T-helper 2 cell treated with Interferon-gamma antibody and Interleukin-4, amounts not matched to agents 5 μg/mL and 100 μg/mL, for 36 hours (primary cell): ENCODE data around the gene CARD16.

Source experiments
- DNase-seq: peaks from one replicate; pipeline ENCODE4 v3.0.0; 2021; ENCODE audit warnings: low spot score
- H3K27ac Mint-ChIP-seq: one replicate; pipeline ENCODE4 v1.8.0; 2021; ENCODE audit warnings: mild to moderate bottlenecking, mixed read lengths
- H3K27me3 Mint-ChIP-seq: one replicate; pipeline ENCODE4 v1.8.0; 2021; ENCODE audit warnings: low read depth, mixed read lengths
- H3K36me3 Mint-ChIP-seq: one replicate; pipeline ENCODE4 v1.8.0; 2021; ENCODE audit warnings: low read depth, mixed read lengths
- H3K4me1 Mint-ChIP-seq: one replicate; pipeline ENCODE4 v1.8.0; 2021; ENCODE audit warnings: low read depth, mixed read lengths
- H3K4me3 Mint-ChIP-seq: one replicate; pipeline ENCODE4 v1.8.0; 2022; ENCODE audit warnings: mild to moderate bottlenecking, moderate library complexity, mixed read lengths
- H3K9me3 Mint-ChIP-seq: one replicate; pipeline ENCODE4 v1.8.0; 2021; ENCODE audit warnings: mixed read lengths

Gene CARD16

DNA sequence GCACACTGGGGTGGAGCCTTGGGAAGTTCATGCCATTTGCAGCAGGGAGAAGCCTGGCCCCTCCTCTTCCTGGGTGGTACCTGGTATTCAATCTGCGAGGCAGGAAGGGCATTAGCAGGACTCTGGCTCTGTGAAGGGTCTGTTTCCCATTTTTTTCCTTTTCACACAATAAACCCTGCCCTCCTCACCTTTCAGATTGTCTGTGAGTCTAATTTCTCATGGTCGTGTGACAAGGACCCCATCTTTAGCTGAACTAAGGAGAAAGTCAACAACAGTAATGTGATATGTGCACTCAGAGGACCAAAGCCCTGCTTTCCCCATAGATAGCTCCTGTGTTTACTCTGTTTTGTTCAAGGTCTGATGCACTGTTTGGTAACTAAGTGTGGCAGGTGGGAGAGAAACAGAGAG lies 50.1 kb downstream of the CARD16 start:
- Mint-ChIP-seq H3K27ac (no peak overlapping the region), H3K4me3 (no peak overlapping the region), H3K36me3 (no peaks in the 10 kb centered on the region), H3K4me1 (peaks cover 2% of the 10 kb centered on the region), H3K9me3 (no peaks in the 10 kb centered on the region), H3K27me3 (peaks cover 12% of the 10 kb centered on the region)
- DNase-seq: no peak

DNA sequence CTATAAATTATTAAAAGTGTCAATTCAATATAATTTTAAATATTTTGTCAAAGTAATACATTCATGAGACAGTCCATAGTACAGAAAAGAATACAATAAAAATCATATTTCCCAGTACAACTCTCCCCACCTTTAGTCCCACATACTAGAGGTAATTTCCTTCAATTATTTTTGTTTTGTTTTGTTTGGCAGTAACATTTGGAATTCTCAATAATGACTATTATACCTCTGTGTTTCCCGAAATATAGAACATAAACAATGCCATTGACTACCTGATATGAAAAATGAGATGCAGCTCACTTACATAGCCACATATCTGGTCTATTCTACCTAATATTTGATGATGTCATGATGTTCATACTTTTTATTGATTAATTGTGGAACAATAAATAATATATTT lies 52.4 kb downstream of the CARD16 start:
- no peak for DNase-seq
- H3K27ac Mint-ChIP-seq: no peak overlapping the region
- no peaks in the 10 kb centered on the region for H3K36me3 Mint-ChIP-seq
- no peak overlapping the region for H3K4me3 Mint-ChIP-seq
- peaks cover 28% of the 10 kb centered on the region for H3K27me3 Mint-ChIP-seq
- peaks cover 14% of the 10 kb centered on the region for H3K9me3 Mint-ChIP-seq
- no peaks in the 10 kb centered on the region for H3K4me1 Mint-ChIP-seq

DNA sequence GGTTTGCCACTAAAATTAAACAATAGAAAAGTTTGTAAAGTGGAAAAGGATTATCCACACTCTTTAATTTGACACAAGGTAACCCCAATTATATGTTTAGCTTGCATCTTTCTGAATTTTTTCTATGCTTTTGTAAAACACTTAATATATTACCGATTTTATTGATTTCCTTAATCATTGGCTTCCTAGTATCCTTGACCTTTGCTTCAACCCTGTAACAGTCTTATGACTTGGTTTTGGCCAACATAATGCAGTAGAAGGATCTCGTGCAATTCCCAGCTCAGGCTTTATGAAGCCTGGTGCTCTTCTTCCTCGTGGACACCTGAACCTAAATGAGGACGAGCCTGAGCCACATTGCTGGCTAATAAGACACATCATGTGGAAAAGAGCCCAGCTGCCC lies 53.1 kb downstream of the CARD16 start:
- H3K4me3 Mint-ChIP-seq: no peak overlapping the region
- no peaks in the 10 kb centered on the region for H3K4me1 Mint-ChIP-seq
- no peak overlapping the region for H3K27ac Mint-ChIP-seq
- DNase-seq: no peak
- H3K27me3 Mint-ChIP-seq: peaks cover 31% of the 10 kb centered on the region
- H3K9me3 Mint-ChIP-seq: peaks cover 14% of the 10 kb centered on the region
- H3K36me3 Mint-ChIP-seq: no peaks in the 10 kb centered on the region
